ENCODE measurements around the gene NDUFA8.

- TF ChIP-seq CTCF (IDR thresholded peaks at IDR 0.05) (no peak), EP300 (IDR thresholded peaks at IDR 0.05) (no peak), POLR2A (IDR thresholded peaks at IDR 0.05) (no peak)
Measured at GRCh38 chr9:122183501-122183900, 23.9 kb upstream of the NDUFA8 start.
